Measurements from ENCODE around the gene STAG1. TPM values are rescaled to one million over a fixed set of nuclear protein-coding genes. Genes with fewer than 3 reads are reported as not detected.

The STAG1 gene
- polyA plus RNA-seq, 1 experiment, result 30.1 TPM

GRCh38 chr3:136427236-136427635 is 324.9 kb downstream of the STAG1 start:
- Histone ChIP-seq H3K27me3 (ENCODE audit: control insufficient read depth, insufficient read depth, low read length) (no peaks in the 10 kb centered on the region), H3K9me3 (ENCODE audit: control insufficient read depth, insufficient read depth, low read length) (no peaks in the 10 kb centered on the region), H3K4me3 (ENCODE audit: low read depth, low read length) (no peak overlapping the region), H3K27ac (ENCODE audit: low read depth, low read length) (no peak overlapping the region)
- no peak for TF ChIP-seq CTCF (IDR thresholded peaks at IDR 0.05; ENCODE audit: low read depth, low read length)
- ChIA-PET CTCF (interaction anchor here (0.7 to 1.3 kb wide), 5 partner anchors 36 to 357 kb away, joined by 3 to 5 read pairs (median 5); partner anchors contain the start of gene STAG1), POLR2A (interaction anchor here (0.7 kb wide), 1 partner anchor 221 kb away, joined by 6 read pairs; no protein-coding TSS in a partner anchor)
- no peak for DNase-seq (ENCODE audit: low read depth, low spot score)

GRCh38 chr3:136414476-136414875 is 337.7 kb downstream of the STAG1 start:
- H3K27me3 ChIP-seq (ENCODE audit: control insufficient read depth, insufficient read depth, low read length), result no peaks in the 10 kb centered on the region
- H3K27ac ChIP-seq (ENCODE audit: low read depth, low read length), result no peak overlapping the region
- ChIA-PET CTCF (no interaction called here), POLR2A (no interaction called here)
- DNase-seq (ENCODE audit: low read depth, low spot score), result no peak
- no peaks in the 10 kb centered on the region for H3K9me3 ChIP-seq (ENCODE audit: control insufficient read depth, insufficient read depth, low read length)
- TF ChIP-seq CTCF (IDR thresholded peaks at IDR 0.05; ENCODE audit: low read depth, low read length), result no peak
- H3K4me3 ChIP-seq (ENCODE audit: low read depth, low read length), result no peak overlapping the region

GRCh38 chr3:136412307-136412706 is 339.9 kb downstream of the STAG1 start:
- CTCF ChIA-PET, result no interaction called here
- H3K27me3 ChIP-seq (ENCODE audit: control insufficient read depth, insufficient read depth, low read length), result no peaks in the 10 kb centered on the region
- POLR2A ChIA-PET, result no interaction called here

GRCh38 chr3:136409549-136409948 is 342.6 kb downstream of the STAG1 start:
- no peak overlapping the region for H3K4me3 ChIP-seq (ENCODE audit: low read depth, low read length)
- no peak for TF ChIP-seq CTCF (IDR thresholded peaks at IDR 0.05; ENCODE audit: low read depth, low read length)
- ChIA-PET POLR2A (no interaction called here), CTCF (no interaction called here)
- no peaks in the 10 kb centered on the region for H3K27me3 ChIP-seq (ENCODE audit: control insufficient read depth, insufficient read depth, low read length)
- no peak overlapping the region for H3K27ac ChIP-seq (ENCODE audit: low read depth, low read length)
- no peak for DNase-seq (ENCODE audit: low read depth, low spot score)
- H3K9me3 ChIP-seq (ENCODE audit: control insufficient read depth, insufficient read depth, low read length), result no peaks in the 10 kb centered on the region

More at GRCh38 chr3:136412307-136412706, 339.9 kb downstream of the STAG1 start:
- no peak for DNase-seq (ENCODE audit: low read depth, low spot score)
- TF ChIP-seq CTCF (IDR thresholded peaks at IDR 0.05; ENCODE audit: low read depth, low read length), result no peak
- Histone ChIP-seq H3K4me3 (ENCODE audit: low read depth, low read length) (no peak overlapping the region), H3K9me3 (ENCODE audit: control insufficient read depth, insufficient read depth, low read length) (no peaks in the 10 kb centered on the region), H3K27ac (ENCODE audit: low read depth, low read length) (no peak overlapping the region)

- Histone ChIP-seq H3K27me3 (ENCODE audit: control insufficient read depth, insufficient read depth, low read length) (no peaks in the 10 kb centered on the region), H3K27ac (ENCODE audit: low read depth, low read length) (no peak overlapping the region), H3K4me3 (ENCODE audit: low read depth, low read length) (no peak overlapping the region), H3K9me3 (ENCODE audit: control insufficient read depth, insufficient read depth, low read length) (no peaks in the 10 kb centered on the region)
- TF ChIP-seq CTCF (IDR thresholded peaks at IDR 0.05; ENCODE audit: low read depth, low read length), result no peak
- POLR2A ChIA-PET, result no interaction called here
- CTCF ChIA-PET, result interaction anchor here (1.0 to 2.8 kb wide), 3 partner anchors 12 to 610 kb away, joined by 3 to 12 read pairs (median 5); partner anchors contain the start of gene STAG1
- no peak for DNase-seq (ENCODE audit: low read depth, low spot score)
These were observed 348.1 kb downstream of the STAG1 start for GRCh38 chr3:136404056-136404455.

Data from AG04450 (cell line).